Stimulated activated CD8-positive, alpha-beta memory T cell treated with anti-CD3 and anti-CD28 coated beads, Interleukin-4, amount 100 ng/mL, for 48 hours (primary cell): Measurements from ENCODE around the gene TCIRG1.

Experiments used
- DNase-seq: peaks from one replicate; pipeline ENCODE4 v3.0.0-alpha.2; 2020

Gene TCIRG1

DNA sequence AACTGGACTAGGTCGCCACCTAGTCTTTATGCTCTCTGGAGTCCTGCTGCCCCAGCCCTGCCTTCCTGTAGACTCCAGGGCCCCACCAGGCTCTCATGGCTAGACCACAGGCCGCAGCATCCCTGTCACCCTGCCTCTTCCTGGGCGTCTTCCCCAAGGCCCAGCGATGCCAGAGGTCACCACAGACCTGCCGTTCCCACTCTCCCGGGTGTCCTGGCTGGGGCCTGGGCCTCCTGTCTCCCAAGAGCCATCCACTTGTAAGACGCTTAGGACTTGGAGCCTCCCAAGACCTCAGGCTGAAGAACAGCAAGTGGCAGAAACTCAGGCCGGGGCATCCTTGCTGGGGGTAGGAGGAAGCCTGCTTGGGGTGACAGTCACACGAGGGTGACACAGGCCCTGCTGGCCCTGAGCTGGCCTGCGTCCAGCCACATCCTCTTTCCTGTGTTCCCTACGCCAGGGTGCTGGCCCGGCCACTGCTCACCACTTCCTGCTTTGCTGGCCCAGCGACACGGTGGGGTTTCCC lies 2.0 kb upstream of the TCIRG1 start:
- no peak for DNase-seq

DNA sequence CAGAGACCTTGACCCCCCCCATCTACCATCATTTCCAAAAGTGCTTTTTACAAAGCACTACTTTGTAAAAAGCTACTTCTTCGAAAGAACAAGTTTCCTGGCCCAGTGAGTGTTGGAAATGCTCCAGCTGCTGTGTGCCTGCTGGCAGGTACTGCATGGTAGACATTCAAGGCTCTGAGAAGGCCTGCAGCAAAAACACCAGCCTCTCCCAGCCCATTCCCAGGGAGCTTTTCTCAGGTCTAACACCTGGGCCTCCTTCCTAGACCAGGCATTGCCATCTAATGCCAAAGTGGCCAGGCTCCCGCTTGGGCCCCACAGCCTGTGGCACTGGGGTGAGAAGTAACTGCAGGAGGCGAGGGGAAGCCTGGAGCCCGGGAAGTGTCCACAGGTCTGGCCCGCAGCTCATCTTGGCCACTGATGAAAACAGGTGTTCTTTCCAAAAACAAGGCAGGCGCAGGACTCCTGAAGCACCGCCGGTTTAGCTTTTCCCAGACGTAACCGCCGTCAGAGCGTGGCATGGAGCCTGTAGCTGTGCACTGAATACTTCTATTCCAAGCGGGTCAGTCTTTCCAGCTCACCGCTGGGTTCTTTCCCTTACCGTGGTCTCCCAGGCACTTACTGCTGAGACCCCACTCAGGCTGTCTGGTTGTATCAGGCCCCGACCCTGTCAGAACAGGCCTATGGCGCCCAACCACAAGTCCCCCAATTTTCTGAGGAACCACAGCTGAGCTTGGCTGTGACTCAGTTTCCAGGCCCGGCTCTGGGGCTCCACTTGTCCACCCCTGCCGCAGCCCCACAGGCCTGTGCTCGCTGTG lies 1.2 kb upstream of the TCIRG1 start:
- DNase-seq: no peak

DNA sequence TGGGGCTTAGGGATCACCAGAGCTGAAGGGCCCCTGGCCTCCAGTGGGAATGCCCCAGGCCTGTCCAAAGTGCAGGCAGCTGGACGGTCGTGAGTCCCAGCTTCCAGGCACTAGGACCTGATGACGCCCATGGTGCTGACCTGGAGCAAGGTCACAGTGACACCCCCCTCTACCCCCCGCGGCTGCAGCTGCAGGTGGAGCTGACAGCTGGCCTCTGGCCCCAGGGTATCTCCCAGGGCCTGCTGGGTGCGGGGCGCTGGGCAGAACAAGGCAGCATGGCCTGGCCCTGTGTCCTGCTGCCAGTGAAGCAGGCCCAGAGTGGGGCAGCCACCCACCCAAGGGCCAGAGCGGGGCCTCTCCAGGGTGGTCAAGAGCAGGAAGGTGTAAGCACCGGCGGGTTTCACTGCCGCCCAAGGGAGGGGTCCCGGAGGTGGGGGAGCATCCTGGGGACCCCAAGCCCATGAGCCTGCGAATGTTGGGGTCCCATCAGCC lies 553 bp upstream of the TCIRG1 start:
- no peak for DNase-seq

DNA sequence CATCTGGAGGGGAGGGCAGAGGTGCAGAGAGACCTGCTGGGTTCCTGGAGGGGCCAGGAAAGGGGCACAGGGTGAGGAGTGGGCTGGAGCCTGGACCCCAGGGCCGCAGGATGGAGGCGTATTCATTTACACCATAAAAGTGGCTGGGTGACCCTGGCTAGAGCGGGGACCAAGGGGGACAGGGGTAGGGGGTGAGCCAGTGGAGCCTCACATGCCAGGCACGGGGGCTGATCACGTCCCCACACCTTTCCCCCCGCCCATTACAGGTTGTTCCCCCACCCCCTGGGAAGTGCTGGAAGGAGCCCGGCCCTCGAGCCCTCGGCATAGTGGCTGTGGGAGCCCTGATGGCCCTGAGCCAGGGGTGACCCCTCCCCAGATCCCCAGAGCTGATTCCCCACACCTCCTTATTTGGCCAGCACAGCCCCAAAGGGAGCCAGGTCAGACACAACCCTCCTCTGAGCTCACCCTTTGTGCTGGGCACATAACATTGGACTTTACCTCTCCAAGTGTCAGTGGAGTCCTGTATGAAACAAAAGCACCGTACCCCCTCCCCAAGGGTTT lies 781 bp downstream of the TCIRG1 start:
- no peak for DNase-seq

DNA sequence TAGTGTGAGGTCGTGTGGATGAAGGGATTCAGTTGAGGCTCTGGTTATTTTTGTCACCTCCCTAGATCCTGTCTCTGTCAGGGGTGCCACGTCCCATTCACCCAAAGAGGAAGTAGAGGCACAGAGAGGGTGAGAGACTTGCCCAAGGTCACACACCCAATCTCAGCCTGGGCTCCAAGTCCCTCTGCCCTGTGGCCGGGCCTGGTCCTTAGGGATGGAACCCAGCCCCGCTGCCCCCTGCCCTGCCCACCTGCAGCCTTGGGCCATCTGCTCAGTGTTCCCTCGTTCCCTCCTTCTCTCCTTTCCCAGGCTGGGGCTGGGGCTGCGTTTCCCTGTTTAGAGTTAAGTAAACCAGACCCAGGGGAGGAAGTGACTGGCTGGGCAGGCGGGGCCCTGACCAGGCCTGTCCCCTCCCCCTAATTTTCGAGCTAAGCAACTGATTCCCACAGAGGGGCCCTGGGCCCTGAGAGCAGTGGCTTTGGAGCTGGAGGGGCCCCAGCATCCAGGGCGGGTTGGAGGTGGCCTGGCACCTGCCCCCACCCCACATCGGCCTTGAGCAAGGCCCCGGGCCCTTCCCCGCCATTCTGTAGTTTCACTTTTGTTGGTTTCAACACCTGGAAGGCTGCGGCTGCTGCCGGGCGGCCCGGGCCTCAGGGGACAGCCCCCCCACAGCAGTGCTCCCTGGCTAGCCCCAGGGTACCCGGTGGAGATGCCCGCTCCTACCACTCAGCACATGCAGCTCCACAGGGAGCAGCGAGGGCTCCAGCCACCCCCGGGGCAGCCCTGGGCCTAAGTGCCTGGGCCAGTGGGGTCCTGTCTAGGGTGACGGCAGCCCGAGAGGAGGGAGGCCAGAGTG lies 1.5 kb downstream of the TCIRG1 start:
- peak; percentile 62 for DNase-seq

DNA sequence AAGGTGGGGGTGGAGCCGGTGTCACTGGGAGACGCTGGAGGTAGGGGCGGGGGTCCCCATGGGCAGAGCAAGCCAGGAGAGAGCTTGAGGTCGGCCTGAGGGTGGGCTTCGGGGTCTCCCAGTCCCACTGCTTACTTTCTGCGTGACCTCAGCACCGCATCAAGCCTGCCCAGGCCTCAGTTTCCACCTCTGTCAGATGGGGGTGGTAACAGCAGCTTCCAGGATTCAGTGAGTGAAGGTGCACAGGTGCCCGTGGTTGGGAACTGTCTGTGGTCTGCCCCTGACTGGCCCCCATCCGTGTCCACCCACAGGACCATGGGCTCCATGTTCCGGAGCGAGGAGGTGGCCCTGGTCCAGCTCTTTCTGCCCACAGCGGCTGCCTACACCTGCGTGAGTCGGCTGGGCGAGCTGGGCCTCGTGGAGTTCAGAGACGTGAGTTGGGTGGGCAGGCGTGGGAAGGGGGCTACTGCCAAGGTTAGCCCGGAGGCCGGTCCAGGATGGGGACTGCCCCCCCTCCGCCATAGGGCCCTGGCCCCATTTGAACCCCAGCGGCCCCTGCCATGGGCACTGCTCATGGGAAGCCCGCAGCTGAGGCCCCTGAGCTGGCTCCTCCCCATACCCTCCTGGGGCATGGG lies 2.2 kb downstream of the TCIRG1 start:
- DNase-seq: no peak

DNA sequence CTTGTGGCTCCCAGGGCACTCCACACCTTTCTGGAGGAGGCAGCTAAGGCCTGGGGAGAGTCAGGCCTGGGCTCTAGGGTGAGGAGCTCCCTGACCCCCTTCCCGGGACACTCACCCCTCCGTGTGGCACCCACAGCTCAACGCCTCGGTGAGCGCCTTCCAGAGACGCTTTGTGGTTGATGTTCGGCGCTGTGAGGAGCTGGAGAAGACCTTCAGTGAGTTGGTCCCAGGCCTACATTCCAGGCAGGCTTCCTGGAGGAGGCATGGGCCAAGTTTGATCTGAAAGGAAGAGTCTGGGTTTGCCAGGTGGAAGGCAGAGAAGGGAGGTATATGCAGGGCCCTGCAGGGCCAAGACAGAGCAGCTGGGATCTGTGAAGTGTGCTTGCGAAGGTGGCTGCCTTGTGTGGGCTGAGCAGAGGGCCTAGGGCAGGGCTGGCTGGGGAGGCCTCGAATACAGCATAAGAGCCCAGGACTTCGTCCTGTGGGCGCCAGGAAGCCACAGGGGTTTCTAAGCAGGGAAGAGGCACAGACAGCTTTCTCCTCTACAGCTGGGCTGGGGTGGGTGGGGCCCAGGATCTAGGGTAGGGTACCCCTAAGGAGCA lies 2.9 kb downstream of the TCIRG1 start:
- no peak for DNase-seq

DNA sequence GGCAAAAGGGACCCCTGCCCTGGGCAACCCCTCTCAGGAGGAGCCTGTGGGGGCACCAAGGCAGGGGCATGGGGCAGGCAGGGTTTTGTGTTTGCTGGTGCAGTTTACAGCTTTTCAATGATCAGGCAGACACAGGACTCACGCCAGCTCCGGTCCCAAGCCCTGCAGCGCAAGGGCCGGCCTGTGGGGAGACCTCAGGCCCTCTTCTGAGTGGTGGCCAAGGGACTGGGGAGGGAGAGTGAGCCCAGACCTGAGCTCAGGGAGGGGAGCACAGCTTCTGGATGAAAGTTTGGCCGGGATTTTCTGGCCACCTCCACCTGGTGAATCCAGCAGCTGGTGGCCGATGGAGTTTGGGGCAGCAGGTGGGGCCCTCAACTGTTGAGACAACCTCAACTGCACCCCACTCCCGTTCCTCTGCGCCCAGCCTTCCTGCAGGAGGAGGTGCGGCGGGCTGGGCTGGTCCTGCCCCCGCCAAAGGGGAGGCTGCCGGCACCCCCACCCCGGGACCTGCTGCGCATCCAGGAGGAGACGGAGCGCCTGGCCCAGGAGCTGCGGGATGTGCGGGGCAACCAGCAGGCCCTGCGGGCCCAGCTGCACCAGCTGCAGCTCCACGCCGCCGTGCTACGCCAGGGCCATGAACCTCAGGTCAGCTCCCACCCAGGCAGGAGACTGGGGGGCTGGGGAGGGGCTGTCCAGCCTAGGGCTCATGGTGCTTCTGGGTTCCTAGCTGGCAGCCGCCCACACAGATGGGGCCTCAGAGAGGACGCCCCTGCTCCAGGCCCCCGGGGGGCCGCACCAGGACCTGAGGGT lies 3.6 kb downstream of the TCIRG1 start:
- no peak for DNase-seq

DNA sequence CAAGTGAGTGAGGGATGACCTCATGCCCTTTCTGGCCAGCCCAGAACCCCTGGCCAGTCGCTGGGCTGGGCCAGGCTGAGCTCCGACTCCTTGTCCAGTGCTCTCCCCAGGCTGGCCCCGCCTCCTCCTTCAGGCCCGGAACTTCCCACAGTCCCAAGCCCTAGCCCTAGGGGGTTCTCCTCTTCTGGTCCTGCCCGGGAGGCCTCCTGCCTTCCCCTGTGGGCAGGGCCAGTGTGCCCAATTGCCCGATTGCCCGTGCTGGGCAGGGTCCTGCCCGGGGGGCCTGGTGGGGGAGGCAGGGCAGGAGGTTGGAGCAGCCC lies 4.2 kb downstream of the TCIRG1 start:
- DNase-seq: no peak

DNA sequence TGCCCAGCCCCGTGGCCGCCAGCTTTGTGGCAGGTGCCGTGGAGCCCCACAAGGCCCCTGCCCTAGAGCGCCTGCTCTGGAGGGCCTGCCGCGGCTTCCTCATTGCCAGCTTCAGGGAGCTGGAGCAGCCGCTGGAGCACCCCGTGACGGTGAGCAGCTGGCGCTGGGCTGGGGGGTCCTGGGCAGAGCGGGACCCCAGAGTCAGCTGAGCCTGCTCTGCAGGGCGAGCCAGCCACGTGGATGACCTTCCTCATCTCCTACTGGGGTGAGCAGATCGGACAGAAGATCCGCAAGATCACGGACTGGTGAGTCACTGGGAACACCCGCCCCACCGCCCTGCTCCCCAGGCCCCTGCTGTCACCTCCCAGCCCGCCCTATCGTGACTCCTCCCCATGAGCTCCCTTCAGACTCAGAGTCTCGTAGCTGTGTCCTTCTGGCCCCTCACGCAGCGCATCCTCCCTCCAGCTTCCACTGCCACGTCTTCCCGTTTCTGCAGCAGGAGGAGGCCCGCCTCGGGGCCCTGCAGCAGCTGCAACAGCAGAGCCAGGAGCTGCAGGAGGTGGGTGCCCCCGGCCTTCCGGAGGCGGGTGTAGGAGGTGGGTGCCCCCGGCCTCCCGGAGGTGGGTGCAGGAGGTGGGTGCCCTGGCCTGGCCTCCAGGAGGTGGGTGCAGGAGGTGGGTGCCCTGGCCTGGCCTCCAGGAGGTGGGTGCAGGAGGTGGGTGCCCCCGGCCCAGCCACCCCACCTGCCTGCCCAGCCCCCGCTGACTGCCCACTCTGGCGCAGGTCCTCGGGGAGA lies 4.7 kb downstream of the TCIRG1 start:
- DNase-seq: no peak

DNA sequence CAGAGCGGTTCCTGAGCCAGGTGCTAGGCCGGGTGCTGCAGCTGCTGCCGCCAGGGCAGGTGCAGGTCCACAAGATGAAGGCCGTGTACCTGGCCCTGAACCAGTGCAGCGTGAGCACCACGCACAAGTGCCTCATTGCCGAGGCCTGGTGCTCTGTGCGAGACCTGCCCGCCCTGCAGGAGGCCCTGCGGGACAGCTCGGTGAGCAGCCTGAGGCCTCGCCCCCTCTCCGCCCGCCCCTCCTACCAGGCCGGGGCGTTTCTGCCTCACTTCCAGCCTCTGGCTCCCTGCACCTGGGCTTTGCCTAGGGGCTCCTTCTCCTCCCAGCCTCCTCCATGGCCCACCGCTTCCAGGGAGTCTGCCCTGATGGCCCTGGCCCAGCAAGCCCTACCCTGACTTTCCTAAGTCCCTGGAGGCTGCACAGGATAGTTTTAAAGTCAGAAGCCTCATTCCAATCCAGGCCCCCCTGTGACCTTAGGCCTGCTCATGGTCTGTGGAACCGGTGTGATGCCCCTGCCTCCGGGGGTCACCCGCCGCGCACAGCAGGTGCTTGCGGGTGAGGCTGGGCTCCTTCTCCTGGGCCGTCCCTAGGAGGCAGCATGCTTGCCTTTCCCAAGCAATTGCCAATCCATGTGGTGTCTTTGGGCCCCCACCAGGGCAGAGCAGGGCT lies 5.5 kb downstream of the TCIRG1 start:
- no peak for DNase-seq

DNA sequence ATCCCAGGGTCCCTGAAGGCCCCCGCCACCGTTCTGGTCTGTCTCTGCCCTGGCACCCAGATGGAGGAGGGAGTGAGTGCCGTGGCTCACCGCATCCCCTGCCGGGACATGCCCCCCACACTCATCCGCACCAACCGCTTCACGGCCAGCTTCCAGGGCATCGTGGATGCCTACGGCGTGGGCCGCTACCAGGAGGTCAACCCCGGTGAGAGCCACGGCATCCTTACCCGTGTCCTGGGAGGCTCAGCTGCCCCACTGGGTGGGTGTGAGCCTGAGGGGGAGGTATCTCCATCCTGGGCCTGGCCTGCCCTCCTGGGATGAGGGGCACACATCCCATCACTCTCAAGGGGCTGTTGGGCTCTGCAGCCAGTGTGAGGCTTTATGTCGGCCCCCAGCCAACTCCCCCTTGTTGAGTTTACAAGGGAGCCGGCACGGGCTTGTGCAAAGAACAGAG lies 6.1 kb downstream of the TCIRG1 start:
- no peak for DNase-seq

DNA sequence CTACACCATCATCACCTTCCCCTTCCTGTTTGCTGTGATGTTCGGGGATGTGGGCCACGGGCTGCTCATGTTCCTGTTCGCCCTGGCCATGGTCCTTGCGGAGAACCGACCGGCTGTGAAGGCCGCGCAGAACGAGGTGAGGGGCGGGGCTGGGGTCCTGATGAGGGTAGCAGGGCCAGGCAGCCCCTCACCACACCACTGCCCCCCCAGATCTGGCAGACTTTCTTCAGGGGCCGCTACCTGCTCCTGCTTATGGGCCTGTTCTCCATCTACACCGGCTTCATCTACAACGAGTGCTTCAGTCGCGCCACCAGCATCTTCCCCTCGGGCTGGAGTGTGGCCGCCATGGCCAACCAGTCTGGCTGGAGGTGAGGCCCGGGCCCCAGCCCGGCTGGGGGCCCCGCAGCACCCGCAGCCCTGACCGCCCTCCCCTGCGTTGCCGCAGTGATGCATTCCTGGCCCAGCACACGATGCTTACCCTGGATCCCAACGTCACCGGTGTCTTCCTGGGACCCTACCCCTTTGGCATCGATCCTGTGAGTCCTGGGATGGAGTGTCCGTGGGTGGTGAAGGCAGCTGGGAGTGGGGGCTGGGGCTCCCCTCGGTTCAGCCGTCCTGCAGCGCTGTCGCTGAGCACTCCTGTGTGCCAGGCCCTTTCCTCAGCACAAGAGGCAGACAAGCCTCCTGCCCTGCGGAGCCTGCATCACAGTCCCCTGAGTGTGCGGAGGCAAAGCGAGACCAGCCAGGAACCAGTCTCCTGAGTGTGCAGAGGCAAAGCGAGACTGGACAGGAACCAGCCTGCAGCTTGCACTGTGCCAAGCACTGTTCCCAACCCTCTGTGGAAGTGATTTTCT lies 8.8 kb downstream of the TCIRG1 start:
- DNase-seq: no peak

DNA sequence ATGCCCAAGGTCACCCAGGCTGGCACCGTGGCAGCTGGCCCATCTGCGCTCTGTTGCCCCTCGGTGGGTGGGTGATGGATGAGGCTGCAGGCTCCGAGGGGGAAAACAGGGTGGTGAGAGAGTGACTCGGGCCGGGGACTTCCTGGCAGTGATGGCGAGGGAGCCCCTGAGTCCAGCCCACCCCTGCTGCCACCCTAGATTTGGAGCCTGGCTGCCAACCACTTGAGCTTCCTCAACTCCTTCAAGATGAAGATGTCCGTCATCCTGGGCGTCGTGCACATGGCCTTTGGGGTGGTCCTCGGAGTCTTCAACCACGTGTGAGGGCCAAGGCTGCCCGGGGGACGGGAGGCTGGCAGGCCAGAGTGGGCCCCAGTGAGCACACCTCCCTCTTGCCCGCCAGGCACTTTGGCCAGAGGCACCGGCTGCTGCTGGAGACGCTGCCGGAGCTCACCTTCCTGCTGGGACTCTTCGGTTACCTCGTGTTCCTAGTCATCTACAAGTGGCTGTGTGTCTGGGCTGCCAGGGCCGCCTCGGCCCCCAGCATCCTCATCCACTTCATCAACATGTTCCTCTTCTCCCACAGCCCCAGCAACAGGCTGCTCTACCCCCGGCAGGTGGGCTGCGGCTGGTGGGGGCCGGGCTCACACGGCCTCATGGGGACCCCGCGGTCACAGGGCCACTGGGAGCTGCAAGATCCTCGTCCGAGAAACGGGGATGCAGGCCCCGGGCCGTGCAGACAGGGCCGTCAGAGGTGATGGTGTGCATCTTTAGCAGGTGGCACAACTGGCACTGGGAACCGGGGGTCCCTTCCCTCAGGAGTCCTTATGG lies 10.1 kb downstream of the TCIRG1 start:
- DNase-seq: no peak

DNA sequence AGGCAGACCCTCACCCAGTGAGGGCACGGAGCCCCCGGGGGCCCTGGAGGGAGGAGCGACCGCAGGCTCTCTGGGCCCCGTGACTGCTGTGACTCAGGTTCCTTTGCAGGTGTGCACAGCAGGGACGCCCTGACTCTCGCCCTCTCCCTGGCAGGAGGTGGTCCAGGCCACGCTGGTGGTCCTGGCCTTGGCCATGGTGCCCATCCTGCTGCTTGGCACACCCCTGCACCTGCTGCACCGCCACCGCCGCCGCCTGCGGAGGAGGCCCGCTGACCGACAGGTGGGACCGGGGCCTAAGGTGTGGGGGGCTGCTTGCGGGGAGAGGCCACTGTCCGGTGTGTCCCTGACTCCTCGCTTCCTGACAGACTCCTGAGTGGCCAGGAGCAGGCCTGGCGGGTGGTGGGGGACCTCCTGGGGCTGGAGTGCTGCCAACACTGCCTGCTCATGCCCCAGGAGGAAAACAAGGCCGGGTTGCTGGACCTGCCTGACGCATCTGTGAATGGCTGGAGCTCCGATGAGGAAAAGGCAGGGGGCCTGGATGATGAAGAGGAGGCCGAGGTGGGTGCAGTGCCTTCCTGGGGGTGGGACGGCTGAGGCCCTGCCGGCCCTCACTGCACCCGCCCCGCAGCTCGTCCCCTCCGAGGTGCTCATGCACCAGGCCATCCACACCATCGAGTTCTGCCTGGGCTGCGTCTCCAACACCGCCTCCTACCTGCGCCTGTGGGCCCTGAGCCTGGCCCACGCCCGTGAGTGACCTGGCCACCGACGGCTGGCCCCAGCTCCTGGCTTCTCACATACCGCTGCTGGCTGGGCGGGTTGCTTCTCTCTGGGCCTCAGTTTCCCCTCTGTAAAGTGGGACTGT lies 10.9 kb downstream of the TCIRG1 start:
- no peak for DNase-seq

DNA sequence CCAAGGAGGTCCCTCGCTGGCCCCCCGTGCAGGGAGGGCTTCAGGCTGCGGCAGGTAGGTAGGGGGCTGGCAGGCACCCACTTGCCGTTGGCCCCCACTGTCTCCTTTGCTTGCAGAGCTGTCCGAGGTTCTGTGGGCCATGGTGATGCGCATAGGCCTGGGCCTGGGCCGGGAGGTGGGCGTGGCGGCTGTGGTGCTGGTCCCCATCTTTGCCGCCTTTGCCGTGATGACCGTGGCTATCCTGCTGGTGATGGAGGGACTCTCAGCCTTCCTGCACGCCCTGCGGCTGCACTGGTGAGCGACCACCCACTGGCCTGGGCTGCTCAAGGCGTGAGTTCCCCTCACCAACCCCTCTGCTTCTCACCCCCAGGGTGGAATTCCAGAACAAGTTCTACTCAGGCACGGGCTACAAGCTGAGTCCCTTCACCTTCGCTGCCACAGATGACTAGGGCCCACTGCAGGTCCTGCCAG lies 11.6 kb downstream of the TCIRG1 start:
- no peak for DNase-seq
